ENCODE results near the gene CDH4.

CDH4 gene

GRCh38 chr20:61662968-61663331 is 410.9 kb downstream of the CDH4 start:
- no peak for DNase-seq

GRCh38 chr20:61663521-61664425 is 411.7 kb downstream of the CDH4 start:
- DNase-seq: no peak

GRCh38 chr20:61664556-61665320 is 412.7 kb downstream of the CDH4 start:
- no peak for DNase-seq

GRCh38 chr20:61665528-61666470 is 413.7 kb downstream of the CDH4 start:
- DNase-seq: no peak

- no peak for DNase-seq
Observed at GRCh38 chr20:61666471-61666832, 414.4 kb downstream of the CDH4 start.

- no peak for DNase-seq
Observed at GRCh38 chr20:61667056-61667792, 415.2 kb downstream of the CDH4 start.

GRCh38 chr20:61668065-61668650 is 416.1 kb downstream of the CDH4 start:
- no peak for DNase-seq

- DNase-seq: no peak
Observed at GRCh38 chr20:61668771-61669503, 416.9 kb downstream of the CDH4 start.

GRCh38 chr20:61670274-61670673 is 418.2 kb downstream of the CDH4 start:
- no peak for DNase-seq

GRCh38 chr20:61671559-61671958 is 419.5 kb downstream of the CDH4 start:
- DNase-seq: no peak

GRCh38 chr20:61673152-61673847 is 421.2 kb downstream of the CDH4 start:
- DNase-seq: no peak

GRCh38 chr20:61674121-61674520 is 422.1 kb downstream of the CDH4 start:
- DNase-seq: no peak

GRCh38 chr20:61674688-61675087 is 422.6 kb downstream of the CDH4 start:
- no peak for DNase-seq

- no peak for DNase-seq
Observed at GRCh38 chr20:61677928-61678327, 425.9 kb downstream of the CDH4 start.

- DNase-seq: no peak
Observed at GRCh38 chr20:61678437-61678836, 426.4 kb downstream of the CDH4 start.

- no peak for DNase-seq
Observed at GRCh38 chr20:61679473-61679872, 427.4 kb downstream of the CDH4 start.

GRCh38 chr20:61680096-61680495 is 428.0 kb downstream of the CDH4 start:
- DNase-seq: no peak

- DNase-seq: no peak
Observed at GRCh38 chr20:61682114-61682995, 430.3 kb downstream of the CDH4 start.

- no peak for DNase-seq
Observed at GRCh38 chr20:61682996-61683681, 431.1 kb downstream of the CDH4 start.
